ENCODE data around the gene CNOT1. TPM values are rescaled to one million over a fixed set of nuclear protein-coding genes. Genes with fewer than 3 reads are reported as not detected.
A peak's percentile ranks its signal among the peaks of the same experiment; 100 is the strongest.

Gene CNOT1
- total RNA-seq, 2 donors from 2014 or later: 102 to 190 TPM

- Histone ChIP-seq H3K9me3 (no peaks in the 10 kb centered on the region), H3K4me1 (replicated peaks) (no peaks in the 10 kb centered on the region), H3K27me3 (replicated peaks; ENCODE audit: insufficient read depth) (no peaks in the 10 kb centered on the region), H3K36me3 (no peaks in the 10 kb centered on the region), H3K27ac (no peak overlapping the region), H3K4me3 (no peak overlapping the region)
- WGBS: 84% methylated on average over 9 of the region's 9 CpGs
- TF ChIP-seq, protein P1, sequence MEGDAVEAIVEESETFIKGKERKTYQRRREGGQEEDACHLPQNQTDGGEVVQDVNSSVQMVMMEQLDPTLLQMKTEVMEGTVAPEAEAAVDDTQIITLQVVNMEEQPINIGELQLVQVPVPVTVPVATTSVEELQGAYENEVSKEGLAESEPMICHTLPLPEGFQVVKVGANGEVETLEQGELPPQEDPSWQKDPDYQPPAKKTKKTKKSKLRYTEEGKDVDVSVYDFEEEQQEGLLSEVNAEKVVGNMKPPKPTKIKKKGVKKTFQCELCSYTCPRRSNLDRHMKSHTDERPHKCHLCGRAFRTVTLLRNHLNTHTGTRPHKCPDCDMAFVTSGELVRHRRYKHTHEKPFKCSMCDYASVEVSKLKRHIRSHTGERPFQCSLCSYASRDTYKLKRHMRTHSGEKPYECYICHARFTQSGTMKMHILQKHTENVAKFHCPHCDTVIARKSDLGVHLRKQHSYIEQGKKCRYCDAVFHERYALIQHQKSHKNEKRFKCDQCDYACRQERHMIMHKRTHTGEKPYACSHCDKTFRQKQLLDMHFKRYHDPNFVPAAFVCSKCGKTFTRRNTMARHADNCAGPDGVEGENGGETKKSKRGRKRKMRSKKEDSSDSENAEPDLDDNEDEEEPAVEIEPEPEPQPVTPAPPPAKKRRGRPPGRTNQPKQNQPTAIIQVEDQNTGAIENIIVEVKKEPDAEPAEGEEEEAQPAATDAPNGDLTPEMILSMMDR (IDR thresholded peaks at IDR 0.05): no peak
- TF ChIP-seq POLR2AphosphoS5 (IDR thresholded peaks at IDR 0.05): no peak
- no peak for TF ChIP-seq POLR2A (IDR thresholded peaks at IDR 0.05)
- no peak for DNase-seq (ENCODE audit: low spot score)
- intact Hi-C loops (cut with DNase I): loop anchor here (10.0 kb wide), 1 partner anchor 474 kb away; the partner anchor contains the start of gene MMP15
Measured at GRCh38 chr16:58498341-58499091, 131.1 kb downstream of the CNOT1 start.

GRCh38 chr16:58497935-58498334, 131.7 kb downstream of the CNOT1 start:
- Histone ChIP-seq H3K36me3 (no peaks in the 10 kb centered on the region), H3K4me1 (replicated peaks) (no peaks in the 10 kb centered on the region), H3K27ac (no peak overlapping the region), H3K9me3 (no peaks in the 10 kb centered on the region), H3K27me3 (replicated peaks; ENCODE audit: insufficient read depth) (no peaks in the 10 kb centered on the region), H3K4me3 (no peak overlapping the region)
- TF ChIP-seq, protein P1 (IDR thresholded peaks at IDR 0.05): no peak
- TF ChIP-seq POLR2A (IDR thresholded peaks at IDR 0.05) (no peak), POLR2AphosphoS5 (IDR thresholded peaks at IDR 0.05) (no peak)
- intact Hi-C loops (cut with DNase I): loop anchor here (10.0 kb wide), 1 partner anchor 473 kb away; the partner anchor contains the start of gene MMP15
- 77% methylated on average over 5 of the region's 5 CpGs for WGBS
- no peak for DNase-seq (ENCODE audit: low spot score)

- no peaks in the 10 kb centered on the region for H3K4me1 ChIP-seq (replicated peaks)
- intact Hi-C loops (cut with DNase I): loop anchor here (10.0 kb wide), 1 partner anchor 473 kb away; the partner anchor contains the start of gene MMP15
- H3K27me3 ChIP-seq (replicated peaks; ENCODE audit: insufficient read depth): no peaks in the 10 kb centered on the region
- TF ChIP-seq POLR2AphosphoS5 (IDR thresholded peaks at IDR 0.05): no peak
- TF ChIP-seq, protein P1 (IDR thresholded peaks at IDR 0.05): no peak
- no peak for TF ChIP-seq POLR2A (IDR thresholded peaks at IDR 0.05)
- H3K4me3 ChIP-seq: no peak overlapping the region
- H3K36me3 ChIP-seq: no peaks in the 10 kb centered on the region
- H3K27ac ChIP-seq: no peak overlapping the region
- WGBS: 82% methylated on average over 2 of the region's 2 CpGs
- no peak for DNase-seq (ENCODE audit: low spot score)
- no peaks in the 10 kb centered on the region for H3K9me3 ChIP-seq
Measured at GRCh38 chr16:58497468-58497867, 132.2 kb downstream of the CNOT1 start.

- H3K27ac ChIP-seq: no peak overlapping the region
- intact Hi-C loops (cut with DNase I): loop anchor here (10.0 kb wide), 1 partner anchor 471 kb away; the partner anchor contains the start of gene MMP15
- 71% methylated on average over 23 of the region's 24 CpGs for WGBS
Measured at GRCh38 chr16:58495521-58496331, 133.9 kb downstream of the CNOT1 start.

DNA sequence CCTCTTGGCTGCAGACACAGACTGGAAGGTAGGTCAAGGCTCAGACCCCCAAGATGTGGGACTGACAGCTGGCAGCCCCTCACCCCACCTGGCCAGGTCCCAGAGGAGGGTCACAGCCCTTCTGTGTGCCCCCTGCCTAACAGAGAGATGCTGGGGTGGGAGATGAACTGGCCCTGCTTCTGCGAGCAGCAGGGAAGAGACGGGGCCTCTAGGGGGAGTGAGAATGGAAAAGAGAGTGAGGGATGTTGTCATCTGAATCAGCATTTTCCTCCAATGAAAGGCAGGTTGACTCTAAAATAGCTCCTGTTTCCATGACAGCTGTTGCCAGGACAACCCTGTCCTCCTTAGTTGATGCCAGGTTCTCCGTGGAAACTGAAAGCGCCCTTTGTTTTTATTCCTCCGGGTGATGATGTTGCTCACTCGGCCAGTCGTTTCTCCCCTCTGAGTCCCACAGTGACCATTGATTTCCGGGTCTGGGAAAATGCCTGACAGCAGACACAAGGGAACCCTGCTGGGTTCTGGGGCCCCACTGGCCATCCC, 134.6 kb downstream of the CNOT1 start:
- intact Hi-C loops (cut with DNase I): loop anchor here (10.0 kb wide), 1 partner anchor 470 kb away; the partner anchor contains the start of gene MMP15
- no peak for DNase-seq (ENCODE audit: low spot score)
- no peak overlapping the region for H3K4me3 ChIP-seq
- WGBS: 8% methylated on average over 8 of the region's 8 CpGs
- TF ChIP-seq POLR2A (IDR thresholded peaks at IDR 0.05) (no peak), POLR2AphosphoS5 (IDR thresholded peaks at IDR 0.05) (no peak)
- TF ChIP-seq, protein P1 (IDR thresholded peaks at IDR 0.05): peak in 1 of 4 experiments; percentile 8
- H3K4me1 ChIP-seq (replicated peaks): no peaks in the 10 kb centered on the region
- no peaks in the 10 kb centered on the region for H3K9me3 ChIP-seq
- no peak overlapping the region for H3K27ac ChIP-seq
- H3K27me3 ChIP-seq (replicated peaks; ENCODE audit: insufficient read depth): no peaks in the 10 kb centered on the region
- no peaks in the 10 kb centered on the region for H3K36me3 ChIP-seq

More at GRCh38 chr16:58495521-58496331, 133.9 kb downstream of the CNOT1 start:
- H3K36me3 ChIP-seq: no peaks in the 10 kb centered on the region
- no peaks in the 10 kb centered on the region for H3K27me3 ChIP-seq (replicated peaks; ENCODE audit: insufficient read depth)
- no peak overlapping the region for H3K4me3 ChIP-seq
- no peak for DNase-seq (ENCODE audit: low spot score)
- no peaks in the 10 kb centered on the region for H3K9me3 ChIP-seq
- no peak for TF ChIP-seq POLR2AphosphoS5 (IDR thresholded peaks at IDR 0.05)
- H3K4me1 ChIP-seq (replicated peaks): no peaks in the 10 kb centered on the region

Data from prostate gland (tissue), 2 donors.